CD4-positive, alpha-beta T cell treated with Interferon gamma for 1 hour (primary cell): ENCODE data around the gene KIF3A.
A peak's percentile ranks its signal among the peaks of the same experiment; 100 is the strongest.

Experiments
- DNase-seq: peaks from one replicate; pipeline ENCODE4 v3.0.0-alpha.2; 2020

The KIF3A gene

DNA sequence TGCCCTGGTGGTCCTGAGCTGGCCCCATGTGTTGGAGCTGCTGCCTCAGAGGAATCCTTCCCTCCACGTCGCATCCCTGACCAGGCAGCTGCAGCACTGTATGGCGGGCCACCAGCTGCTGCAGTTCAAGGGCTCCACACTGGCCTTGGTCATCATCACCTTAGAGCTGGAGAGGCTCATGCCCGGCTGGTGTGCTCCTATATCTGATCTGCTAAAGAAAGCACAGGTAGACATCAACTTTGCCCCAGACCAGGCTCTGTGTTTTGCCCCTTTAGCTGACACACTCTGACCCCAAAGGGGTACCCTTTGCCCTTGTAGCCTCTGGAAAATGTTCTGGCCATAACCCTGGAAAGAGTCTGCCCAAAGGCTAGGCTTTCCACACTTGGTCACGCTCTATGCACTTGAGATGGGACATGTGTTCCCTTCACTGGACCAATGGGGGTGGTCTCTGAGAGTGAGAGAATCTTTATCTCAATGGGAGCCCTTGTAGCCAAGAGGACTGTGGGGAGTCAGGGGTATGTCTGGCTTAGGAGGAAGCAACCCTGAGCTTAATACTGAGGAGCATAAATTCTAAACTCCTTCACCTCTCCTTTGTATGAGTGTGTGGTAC is 14.7 kb upstream of the KIF3A start:
- no peak for DNase-seq

GRCh38 chr5:132751444-132751843 is 14.1 kb upstream of the KIF3A start:
- DNase-seq, result no peak

GRCh38 chr5:132750471-132751230 is 13.3 kb upstream of the KIF3A start:
- DNase-seq, result no peak

DNA sequence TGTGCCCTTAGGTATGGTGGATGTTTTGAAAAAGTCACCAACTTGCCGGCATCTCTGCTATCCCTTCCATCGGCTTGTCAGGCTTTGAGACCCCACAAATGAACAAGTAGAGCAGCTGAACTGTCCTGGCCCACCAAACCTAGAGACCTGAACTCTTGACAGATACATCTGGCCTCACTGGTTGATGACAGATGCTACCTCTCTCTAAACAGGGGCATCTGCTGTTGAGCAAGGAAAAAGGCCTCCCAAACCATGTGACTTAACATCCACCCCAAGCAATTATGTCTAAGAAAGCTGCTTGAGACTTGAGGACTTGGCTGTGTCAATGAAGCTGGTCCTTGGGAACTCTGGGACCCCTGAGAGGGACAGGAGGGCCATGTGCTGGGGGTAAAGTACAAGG is 12.2 kb upstream of the KIF3A start:
- DNase-seq, result no peak

DNA sequence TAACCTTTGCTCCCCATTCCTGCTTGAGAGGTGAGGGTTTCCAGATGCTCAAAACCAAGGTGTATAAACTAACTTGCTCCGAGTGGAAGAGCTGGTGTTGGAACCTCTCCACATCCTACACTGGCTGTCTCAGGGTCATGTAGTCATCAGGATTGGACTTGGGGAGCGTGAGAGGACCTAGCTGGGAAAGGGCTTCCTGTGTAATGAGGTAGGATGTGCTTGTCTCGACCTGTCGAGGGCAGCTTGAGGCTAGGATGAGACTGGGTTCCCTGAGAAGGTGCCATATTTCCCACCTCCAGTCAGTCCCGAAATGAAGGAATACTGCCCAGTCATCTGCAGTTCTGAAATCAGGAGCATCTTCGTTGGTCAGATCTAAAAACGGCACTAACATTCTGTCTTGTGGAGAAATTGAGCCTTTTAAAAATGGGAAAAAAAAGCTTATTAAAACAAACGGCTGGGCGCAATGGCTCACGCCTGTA is 11.2 kb upstream of the KIF3A start:
- DNase-seq, result no peak

GRCh38 chr5:132747616-132748440 is 10.5 kb upstream of the KIF3A start:
- peak; percentile 38 for DNase-seq

- DNase-seq, result peak; percentile 53
Measured at GRCh38 chr5:132746954-132747615, 9.7 kb upstream of the KIF3A start, which contains the start of gene CCNI2. Gene CCNI2 (plus strand): TSS chr5:132747426. CDS start chr5:132747496, 70 bp downstream.

DNA sequence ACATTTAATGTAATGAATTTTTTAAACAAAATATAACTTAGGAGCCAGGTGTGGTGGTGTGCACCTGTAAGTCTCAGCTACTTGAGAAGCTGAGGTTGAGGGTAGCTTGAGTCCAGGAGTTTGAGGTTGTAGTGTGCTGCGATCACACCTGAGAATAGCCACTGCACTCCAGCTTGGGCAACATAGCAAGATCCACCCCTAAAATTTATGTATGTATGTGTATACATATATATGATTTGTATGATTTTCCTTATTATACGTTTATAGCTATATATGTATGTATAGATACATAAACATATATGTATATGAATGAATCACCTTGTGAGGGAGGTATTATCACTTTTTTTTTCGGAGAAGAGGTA is 9.2 kb upstream of the KIF3A start:
- DNase-seq, result no peak

GRCh38 chr5:132744659-132745058 is 7.3 kb upstream of the KIF3A start:
- no peak for DNase-seq

GRCh38 chr5:132742626-132743025 is 5.3 kb upstream of the KIF3A start:
- no peak for DNase-seq

DNA sequence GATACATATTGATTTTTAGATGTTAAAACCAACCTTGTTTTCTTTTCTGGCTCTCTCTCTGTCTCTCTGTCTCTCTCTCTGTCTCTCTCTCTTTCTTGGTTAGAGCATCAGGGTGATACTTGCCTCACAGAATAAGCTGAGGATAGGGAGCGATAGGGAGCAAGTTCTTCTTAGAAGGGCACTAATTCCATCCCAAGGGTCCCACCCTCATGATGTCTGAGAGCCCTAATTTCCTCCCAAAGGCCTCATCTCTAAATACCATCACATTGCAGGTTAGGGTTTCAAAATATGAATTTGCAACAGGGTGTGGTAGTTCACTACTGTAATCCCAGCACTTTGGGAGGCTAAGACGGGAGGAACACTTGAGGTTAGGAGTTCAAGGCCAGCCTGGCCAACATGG is 4.8 kb upstream of the KIF3A start:
- no peak for DNase-seq

DNA sequence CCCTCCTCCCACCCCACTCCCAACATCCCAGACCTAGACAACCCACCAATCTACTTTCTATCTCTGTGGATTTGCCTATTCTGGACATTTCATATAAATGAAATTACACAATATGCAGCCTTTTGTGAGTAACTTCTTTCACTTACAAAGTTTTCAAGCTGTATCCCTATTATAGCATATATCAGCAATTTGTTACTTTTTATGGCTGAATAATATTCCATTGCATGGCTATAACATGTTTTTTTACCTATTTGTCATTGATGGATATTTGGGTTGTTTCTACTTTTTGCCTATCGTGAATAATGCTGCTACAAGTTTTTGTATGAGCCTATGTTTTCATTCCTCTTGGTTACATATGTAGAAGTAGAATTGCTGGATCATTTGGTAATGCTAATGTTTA is 1.9 kb upstream of the KIF3A start:
- DNase-seq, result no peak

- DNase-seq, result no peak
Measured at GRCh38 chr5:132737982-132738681, 786 bp upstream of the KIF3A start.

DNA sequence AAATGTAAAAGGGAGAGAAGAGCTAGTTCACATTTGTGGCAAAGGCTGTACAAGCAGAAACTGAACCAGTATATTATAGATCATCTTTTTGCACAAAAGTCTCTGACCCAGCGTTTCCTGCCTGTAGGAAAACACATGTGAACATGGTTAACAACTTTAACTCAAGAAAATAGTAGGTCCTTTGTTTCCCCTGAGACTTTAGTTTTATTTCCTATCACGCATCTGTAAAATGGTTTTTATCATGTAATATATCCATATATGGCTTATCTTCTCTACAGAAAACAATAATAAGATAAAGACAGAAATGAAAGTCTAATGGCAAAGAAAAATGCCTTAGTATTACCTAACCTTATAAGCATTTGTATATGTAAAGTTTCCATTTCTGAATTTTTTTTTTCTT is 2.7 kb downstream of the KIF3A start:
- no peak for DNase-seq

DNA sequence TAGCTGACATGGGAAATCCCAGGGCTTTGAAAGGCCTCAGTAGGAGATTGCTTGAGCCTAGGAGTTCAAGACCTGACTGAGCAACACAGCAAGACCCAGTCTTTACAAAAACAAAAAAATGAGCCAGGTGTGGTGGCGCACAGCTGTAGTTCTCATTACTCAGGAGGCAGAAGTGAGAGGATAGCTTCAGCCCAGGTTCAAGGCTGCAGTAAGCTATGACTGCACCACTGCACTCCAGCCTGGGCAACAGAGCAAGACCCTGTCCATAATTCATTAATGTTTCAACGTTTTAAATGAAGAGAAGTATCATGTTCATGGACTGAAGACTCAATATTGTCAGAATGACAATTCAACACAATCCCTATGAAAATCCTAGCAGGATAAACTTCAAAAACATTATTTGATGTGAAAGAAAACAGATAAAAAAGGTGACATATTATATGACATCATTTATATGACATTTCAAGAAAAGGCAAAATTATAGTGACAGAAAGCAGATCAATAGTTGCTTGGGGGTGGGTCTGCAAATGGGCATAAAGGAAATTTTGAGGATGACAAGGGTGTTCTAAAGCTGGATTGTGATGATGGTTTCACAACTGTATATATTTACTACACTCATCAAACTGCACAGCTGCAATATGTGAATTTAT is 3.7 kb downstream of the KIF3A start:
- DNase-seq, result no peak

- no peak for DNase-seq
Measured at GRCh38 chr5:132729896-132730295, 7.5 kb downstream of the KIF3A start.

DNA sequence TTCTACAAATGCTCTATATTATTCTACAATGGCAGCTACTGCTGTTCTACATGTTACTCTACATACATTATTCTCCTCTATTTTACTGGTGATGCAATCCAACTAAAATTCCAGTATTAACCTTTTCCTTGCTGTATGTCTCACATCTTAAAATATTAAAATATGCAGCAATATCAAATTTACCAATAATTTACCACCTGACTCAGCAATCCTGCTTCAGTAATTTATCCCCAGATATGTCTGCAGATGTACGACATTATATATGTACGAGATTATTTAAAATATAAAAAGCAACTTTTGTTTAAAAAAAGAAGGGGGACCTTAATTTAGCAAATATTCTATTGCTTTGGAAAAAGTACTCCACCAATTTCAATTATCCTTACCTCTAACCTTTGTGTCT is 11.6 kb downstream of the KIF3A start:
- DNase-seq, result no peak

DNA sequence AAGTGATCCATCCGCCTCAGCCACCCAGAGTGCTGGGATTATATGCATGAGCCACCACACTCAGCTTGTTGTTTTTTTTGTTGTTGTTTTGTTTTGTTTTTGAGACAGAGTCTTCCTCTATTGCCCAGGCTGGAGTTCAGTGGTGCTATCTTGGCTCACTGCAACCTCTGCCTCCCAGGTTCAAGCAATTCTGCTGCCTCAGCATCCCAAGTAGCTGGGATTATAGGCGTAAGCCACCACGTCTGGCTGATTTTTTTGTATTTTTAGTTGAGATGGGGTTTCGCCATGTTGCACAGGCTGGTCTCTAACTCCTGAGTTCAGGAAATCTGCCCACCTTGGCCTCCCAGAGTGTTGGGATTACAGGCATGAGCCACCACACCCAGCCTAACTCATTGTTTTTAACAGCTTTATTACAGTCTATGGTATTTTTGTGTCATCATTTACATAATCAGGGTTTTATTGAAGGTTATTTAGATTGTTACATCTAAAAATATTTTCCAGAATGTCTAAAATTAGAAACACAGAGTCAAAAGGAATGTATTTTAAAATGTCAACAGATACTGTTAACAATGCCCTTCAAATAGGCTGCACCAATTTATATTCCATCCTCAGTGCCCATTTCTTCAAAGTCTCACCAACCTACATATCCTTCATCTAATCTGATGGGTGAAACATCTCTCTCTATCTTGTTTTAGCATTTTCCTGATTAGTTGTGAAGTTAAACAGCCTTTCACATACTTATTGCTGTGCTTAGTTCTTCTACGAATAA is 18.6 kb downstream of the KIF3A start:
- DNase-seq, result no peak

DNA sequence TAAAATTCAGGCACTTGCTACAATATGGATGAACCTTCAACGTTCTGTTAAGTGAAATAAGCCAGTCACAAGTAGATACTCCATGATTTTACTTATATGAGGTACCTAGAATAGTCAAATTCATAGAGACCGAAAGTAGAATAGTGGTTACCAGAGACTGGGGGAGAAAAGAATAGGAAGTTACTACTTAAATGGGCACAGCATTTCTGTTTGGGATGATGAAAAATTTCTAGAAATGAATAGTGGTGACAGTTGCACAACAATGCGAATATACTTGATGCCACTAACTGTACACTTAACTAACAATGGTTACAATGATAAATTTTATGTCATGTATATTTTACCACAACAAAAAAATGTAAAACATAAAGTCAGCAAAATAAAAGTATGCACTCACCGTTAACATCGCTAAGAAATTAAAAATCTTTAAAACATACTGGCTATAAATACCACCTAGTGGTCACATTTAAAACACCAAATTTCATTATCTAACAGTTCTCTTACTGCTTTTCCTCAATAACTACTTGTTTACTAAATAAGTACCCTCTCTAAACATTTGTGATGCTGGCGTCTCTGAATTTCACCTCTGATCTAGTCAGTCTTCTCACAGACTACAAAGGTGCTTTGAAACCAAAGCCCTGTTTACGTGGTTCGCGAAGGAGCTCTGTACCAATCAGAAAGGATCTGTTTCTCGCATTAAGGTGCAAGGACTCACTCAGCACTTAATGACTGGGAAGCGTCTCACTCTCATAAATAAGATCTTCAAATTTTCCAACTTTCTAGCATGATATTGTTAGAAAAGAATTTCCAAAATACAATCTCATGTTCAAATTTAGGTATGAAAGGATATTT is 22.7 kb downstream of the KIF3A start:
- DNase-seq, result no peak

DNA sequence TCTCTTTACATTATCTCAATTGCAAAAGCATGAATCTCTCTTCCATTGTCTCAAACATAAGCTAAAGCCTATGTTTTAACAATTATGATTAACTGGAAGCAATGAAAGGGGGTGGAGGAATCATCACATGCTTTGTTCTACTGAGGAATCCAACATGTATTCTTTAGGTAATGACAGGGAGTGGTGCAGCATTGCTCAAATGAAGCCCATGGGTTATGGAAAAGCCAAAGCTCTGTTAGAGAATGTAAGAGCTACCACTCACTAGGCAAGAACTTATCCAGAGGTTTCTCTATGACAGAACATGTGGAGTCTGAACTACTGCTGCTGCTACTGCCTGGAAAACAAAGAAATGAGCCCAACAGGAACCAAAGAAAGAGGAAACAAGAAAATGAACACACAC is 28.7 kb downstream of the KIF3A start:
- DNase-seq, result no peak
